Nephron (organoid): ENCODE results near the gene ALAS1.

ENCODE experiments used
- H3K27ac Mint-ChIP-seq, 3 experiments: 2 replicates each; pipeline ENCODE4 v1.8.0; 2020; ENCODE audit warnings: mixed read lengths in 3 of 3, mild to moderate bottlenecking in 2 of 3, moderate library complexity in 1 of 3
- H3K27me3 Mint-ChIP-seq: 2 replicates; pipeline ENCODE4 v1.8.0; 2021; ENCODE audit warnings: low read depth, mild to moderate bottlenecking, moderate library complexity, mixed read lengths
- H3K36me3 Mint-ChIP-seq: 2 replicates; pipeline ENCODE4 v1.8.0; 2020; ENCODE audit warnings: low read depth, mixed read lengths
- H3K4me1 Mint-ChIP-seq: 2 replicates; pipeline ENCODE4 v1.8.0; 2020; ENCODE audit warnings: mixed read lengths
- H3K4me3 Mint-ChIP-seq, 3 experiments: 2 replicates each; pipeline ENCODE4 v1.8.0; 2020; ENCODE audit warnings: mild to moderate bottlenecking in 3 of 3, mixed read lengths in 3 of 3, moderate library complexity in 2 of 3
- H3K9me3 Mint-ChIP-seq: 2 replicates; pipeline ENCODE4 v1.8.0; 2020; ENCODE audit warnings: mixed read lengths
- TF ChIP-seq, protein P1 (sequence below), 3 experiments: fragments of 200-600 bp; sonication (generic); IDR thresholded peaks; one replicate each; pipeline ENCODE4 v1.5.0; 2021; ENCODE audit warnings: antibody characterized with exemption in 3 of 3; ENCODE audit not compliant: unreplicated experiment in 3 of 3

The ALAS1 gene

DNA sequence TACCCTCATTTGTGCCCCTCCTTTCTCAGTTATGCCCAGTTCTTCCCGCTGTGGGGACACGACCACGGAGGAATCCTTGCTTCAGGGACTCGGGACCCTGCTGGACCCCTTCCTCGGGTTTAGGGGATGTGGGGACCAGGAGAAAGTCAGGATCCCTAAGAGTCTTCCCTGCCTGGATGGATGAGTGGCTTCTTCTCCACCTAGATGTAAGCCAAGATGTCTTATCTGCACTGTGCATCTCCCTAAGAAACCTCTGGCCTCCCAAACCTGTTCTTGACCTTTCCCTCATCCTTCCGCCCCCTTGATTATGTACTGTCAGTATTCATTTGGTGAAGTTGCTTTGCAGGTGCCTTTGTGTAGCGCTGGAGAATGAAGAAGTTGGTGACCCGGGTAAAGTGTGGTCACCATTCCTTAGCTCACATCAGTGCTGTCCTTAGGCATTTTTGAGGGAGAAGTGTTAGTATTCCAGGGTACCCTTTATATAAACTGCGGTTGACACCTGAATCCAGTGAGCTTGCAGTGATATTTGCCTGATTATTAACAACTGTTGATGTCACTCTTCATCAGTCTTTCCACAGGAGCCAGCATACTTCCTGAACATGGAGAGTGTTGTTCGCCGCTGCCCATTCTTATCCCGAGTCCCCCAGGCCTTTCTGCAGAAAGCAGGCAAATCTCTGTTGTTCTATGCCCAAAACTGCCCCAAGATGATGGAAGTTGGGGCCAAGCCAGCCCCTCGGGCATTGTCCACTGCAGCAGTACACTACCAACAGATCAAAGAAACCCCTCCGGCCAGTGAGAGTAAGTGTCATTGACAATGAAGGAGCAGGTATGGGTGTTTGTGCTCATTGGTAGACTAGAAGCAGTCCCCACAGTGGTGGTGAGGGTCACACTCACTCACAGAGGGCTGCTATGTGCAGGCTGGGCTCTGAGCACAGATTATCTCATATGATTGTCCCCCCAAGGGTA lies 966 bp downstream of the ALAS1 start:
- TF ChIP-seq, protein P1, sequence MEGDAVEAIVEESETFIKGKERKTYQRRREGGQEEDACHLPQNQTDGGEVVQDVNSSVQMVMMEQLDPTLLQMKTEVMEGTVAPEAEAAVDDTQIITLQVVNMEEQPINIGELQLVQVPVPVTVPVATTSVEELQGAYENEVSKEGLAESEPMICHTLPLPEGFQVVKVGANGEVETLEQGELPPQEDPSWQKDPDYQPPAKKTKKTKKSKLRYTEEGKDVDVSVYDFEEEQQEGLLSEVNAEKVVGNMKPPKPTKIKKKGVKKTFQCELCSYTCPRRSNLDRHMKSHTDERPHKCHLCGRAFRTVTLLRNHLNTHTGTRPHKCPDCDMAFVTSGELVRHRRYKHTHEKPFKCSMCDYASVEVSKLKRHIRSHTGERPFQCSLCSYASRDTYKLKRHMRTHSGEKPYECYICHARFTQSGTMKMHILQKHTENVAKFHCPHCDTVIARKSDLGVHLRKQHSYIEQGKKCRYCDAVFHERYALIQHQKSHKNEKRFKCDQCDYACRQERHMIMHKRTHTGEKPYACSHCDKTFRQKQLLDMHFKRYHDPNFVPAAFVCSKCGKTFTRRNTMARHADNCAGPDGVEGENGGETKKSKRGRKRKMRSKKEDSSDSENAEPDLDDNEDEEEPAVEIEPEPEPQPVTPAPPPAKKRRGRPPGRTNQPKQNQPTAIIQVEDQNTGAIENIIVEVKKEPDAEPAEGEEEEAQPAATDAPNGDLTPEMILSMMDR (IDR thresholded peaks at IDR 0.05; ENCODE audit: unreplicated experiment in 3 of 3) = no peak
- H3K27me3 Mint-ChIP-seq = peaks cover 3% of the 10 kb centered on the region
- H3K36me3 Mint-ChIP-seq = peaks cover 38% of the 10 kb centered on the region
- no peaks in the 10 kb centered on the region for H3K9me3 Mint-ChIP-seq
- peak overlapping the region; percentile 52 to 91 (median 84) for H3K27ac Mint-ChIP-seq
- peaks cover 48% of the 10 kb centered on the region for H3K4me1 Mint-ChIP-seq
- H3K4me3 Mint-ChIP-seq = peak overlapping the region; percentile 98 to 99 (median 98)

DNA sequence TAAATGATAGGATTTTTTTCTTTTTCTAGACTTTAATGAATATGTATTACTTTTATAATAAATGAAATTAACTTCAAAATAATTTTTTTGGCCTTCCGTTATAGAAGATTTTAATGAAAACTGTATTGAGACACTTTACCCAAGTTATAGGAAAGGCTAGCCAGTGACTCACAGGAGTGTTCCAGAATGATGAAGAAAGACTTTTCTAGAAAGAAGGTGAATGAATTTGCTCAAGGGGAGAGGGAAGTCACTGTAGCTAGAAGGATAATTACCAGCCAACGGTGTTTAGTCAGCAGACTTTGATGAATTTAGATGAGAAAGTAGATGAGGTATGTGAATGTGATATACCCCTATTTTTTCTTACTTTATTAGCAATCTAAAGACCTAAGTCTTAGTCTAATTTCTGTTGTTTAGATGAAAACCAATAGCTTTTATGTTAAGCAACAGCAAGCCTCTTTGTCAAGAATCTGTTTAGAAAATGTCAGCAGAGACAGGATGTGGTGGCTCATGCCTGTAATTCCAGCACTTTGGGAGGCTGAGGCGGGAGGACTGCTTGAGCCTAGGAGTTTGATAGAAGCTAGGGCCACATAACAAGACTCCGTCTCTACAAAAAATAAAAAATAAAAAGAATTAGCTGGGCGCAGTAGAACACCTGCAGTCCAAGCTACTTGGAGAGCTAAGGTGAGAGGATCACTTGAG lies 3.2 kb downstream of the ALAS1 start:
- TF ChIP-seq, protein P1 (IDR thresholded peaks at IDR 0.05; ENCODE audit: unreplicated experiment in 3 of 3) = no peak
- Mint-ChIP-seq H3K4me3 (no peak overlapping the region), H3K27ac (no peak overlapping the region), H3K9me3 (no peaks in the 10 kb centered on the region), H3K36me3 (peaks cover 58% of the 10 kb centered on the region), H3K27me3 (peaks cover 3% of the 10 kb centered on the region), H3K4me1 (peaks cover 32% of the 10 kb centered on the region)

DNA sequence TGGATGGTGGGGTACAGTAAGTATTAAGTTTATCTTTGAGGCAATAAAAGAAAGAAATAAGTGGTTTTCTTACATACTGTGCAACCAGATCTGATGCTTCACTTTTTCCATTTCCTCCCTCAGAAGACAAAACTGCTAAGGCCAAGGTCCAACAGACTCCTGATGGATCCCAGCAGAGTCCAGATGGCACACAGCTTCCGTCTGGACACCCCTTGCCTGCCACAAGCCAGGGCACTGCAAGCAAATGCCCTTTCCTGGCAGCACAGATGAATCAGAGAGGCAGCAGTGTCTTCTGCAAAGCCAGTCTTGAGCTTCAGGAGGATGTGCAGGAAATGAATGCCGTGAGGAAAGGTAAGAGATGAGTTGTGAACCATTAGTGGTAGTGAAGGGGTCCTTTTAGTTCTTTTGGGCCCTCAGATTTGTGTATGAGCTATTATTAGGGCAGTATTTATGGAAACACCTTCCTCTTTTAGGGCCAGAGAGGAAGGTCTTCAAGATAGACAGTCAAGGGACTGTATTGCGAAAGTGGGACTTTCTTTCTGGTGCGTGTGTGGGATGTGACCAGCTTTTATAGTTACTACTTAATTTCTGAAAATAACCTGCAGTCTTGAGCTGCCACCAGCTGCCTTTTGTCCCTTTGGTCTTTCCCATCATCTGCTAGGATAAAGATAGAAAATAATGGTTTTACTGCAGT lies 4.6 kb downstream of the ALAS1 start:
- Mint-ChIP-seq H3K9me3 (no peaks in the 10 kb centered on the region), H3K27ac (no peak overlapping the region), H3K4me1 (peaks cover 27% of the 10 kb centered on the region), H3K27me3 (peaks cover 3% of the 10 kb centered on the region), H3K36me3 (peaks cover 72% of the 10 kb centered on the region), H3K4me3 (no peak overlapping the region)
- TF ChIP-seq, protein P1 (IDR thresholded peaks at IDR 0.05; ENCODE audit: unreplicated experiment in 3 of 3) = no peak

DNA sequence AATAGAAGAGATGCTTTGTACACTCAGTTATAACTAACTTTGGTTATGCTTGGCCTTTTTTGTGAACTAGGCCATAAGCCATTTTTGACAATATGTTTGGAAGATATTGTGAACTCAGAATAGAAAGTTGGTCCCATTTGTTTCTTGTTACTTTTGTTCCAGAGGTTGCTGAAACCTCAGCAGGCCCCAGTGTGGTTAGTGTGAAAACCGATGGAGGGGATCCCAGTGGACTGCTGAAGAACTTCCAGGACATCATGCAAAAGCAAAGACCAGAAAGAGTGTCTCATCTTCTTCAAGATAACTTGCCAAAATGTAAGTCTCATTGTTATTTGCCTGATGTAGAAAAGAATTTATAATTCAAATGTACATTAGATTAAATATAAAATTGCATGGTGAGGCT lies 5.7 kb downstream of the ALAS1 start:
- peaks cover 3% of the 10 kb centered on the region for H3K27me3 Mint-ChIP-seq
- H3K4me3 Mint-ChIP-seq = no peak overlapping the region
- H3K4me1 Mint-ChIP-seq = peaks cover 22% of the 10 kb centered on the region
- peaks cover 83% of the 10 kb centered on the region for H3K36me3 Mint-ChIP-seq
- H3K9me3 Mint-ChIP-seq = no peaks in the 10 kb centered on the region
- H3K27ac Mint-ChIP-seq = no peak overlapping the region
- TF ChIP-seq, protein P1 (IDR thresholded peaks at IDR 0.05; ENCODE audit: unreplicated experiment in 3 of 3) = no peak

DNA sequence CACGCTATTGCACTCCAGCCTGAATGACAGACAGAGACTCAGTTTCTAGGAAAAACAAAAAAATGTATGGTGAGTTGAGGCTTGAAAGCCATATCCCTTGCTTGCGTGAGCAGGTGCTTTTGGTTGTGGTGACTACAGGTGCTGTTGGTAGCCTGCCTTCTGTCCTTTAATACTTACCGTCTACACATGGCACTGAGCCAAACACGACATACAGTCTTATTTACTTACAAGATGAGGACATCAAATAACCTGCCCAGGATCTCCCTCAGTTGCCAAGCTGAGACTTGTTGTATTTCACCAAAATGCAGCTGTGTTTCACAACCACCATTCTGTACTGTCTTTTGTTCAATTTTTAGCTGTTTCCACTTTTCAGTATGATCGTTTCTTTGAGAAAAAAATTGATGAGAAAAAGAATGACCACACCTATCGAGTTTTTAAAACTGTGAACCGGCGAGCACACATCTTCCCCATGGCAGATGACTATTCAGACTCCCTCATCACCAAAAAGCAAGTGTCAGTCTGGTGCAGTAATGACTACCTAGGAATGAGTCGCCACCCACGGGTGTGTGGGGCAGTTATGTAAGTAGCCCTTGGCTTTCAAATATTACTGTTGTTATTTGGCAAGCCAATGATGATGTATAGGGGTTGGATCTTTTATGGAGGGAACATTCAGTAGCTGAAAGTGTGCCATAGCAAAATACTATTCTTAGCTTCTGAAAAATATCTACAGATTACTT lies 6.5 kb downstream of the ALAS1 start:
- Mint-ChIP-seq H3K4me1 (peaks cover 14% of the 10 kb centered on the region), H3K27me3 (peaks cover 3% of the 10 kb centered on the region), H3K9me3 (no peaks in the 10 kb centered on the region), H3K27ac (no peak overlapping the region), H3K4me3 (no peak overlapping the region), H3K36me3 (peaks cover 83% of the 10 kb centered on the region)
- TF ChIP-seq, protein P1 (IDR thresholded peaks at IDR 0.05; ENCODE audit: unreplicated experiment in 3 of 3) = no peak
